Aorta (tissue), 5 donors: ENCODE results near the gene RAB30. TPM values are rescaled to one million over a fixed set of nuclear protein-coding genes. Genes with fewer than 3 reads are reported as not detected.
"Not testable (repeated sequence)": the region's sequence is repeated elsewhere in the genome, so short reads cannot be mapped to it uniquely, and the experiment has no call there.

Experiments
- ATAC-seq: fragments of 200-7000 bp; cut with Tn5 transposase; one replicate; pipeline ENCODE4 v1.9.1; 2022; ENCODE audit warnings: moderate library complexity; ENCODE audit not compliant: low FRiP score
- DNase-seq, 2 donors: peaks; one replicate each; pipeline ENCODE4 v3.0.0-alpha.2; 2020
- H3K27ac ChIP-seq, 2 donors: one replicate each; pipeline ENCODE4 v1.5.1; 2013; ENCODE audit warnings: low read length in 2 of 2, mild to moderate bottlenecking in 2 of 2, moderate library complexity in 2 of 2, control low read depth in 1 of 2, inconsistent platforms in 1 of 2, low read depth in 1 of 2
- H3K27me3 ChIP-seq, 2 donors: one replicate each; pipeline ENCODE4 v1.6.1; 2013; ENCODE audit warnings: control low read depth in 1 of 2, low read length in 1 of 2, mild to moderate bottlenecking in 1 of 2, moderate library complexity in 1 of 2; ENCODE audit not compliant: insufficient read depth in 2 of 2, control insufficient read depth in 1 of 2
- H3K36me3 ChIP-seq, 2 donors: one replicate each; pipeline ENCODE4 v1.6.1; 2013; ENCODE audit warnings: control low read depth in 1 of 2, low read length in 1 of 2, mild to moderate bottlenecking in 1 of 2; ENCODE audit not compliant: insufficient read depth in 2 of 2, control insufficient read depth in 1 of 2
- H3K4me1 ChIP-seq, 2 donors: one replicate each; pipeline ENCODE4 v1.6.1; 2013; ENCODE audit warnings: low read length in 2 of 2, control low read depth in 1 of 2, mild to moderate bottlenecking in 1 of 2, moderate library complexity in 1 of 2; ENCODE audit not compliant: insufficient read depth in 2 of 2, control insufficient read depth in 1 of 2
- H3K4me3 ChIP-seq, 2 donors: one replicate each; pipeline ENCODE4 v1.5.1; 2013; ENCODE audit warnings: low read length in 2 of 2, control low read depth in 1 of 2, mild to moderate bottlenecking in 1 of 2
- H3K9me3 ChIP-seq: one replicate; pipeline ENCODE4 v1.6.1; 2013; ENCODE audit warnings: mild to moderate bottlenecking, low read length; ENCODE audit not compliant: control insufficient read depth
- WGBS, 2 donors: extraction: QIAGEN DNeasy Blood & Tissue Kit; methylation state at CpG; one replicate each; pipeline ENCODE4 v1.1.7; 2013; 5-methylcytosine and 5-hydroxymethylcytosine counted together
- intact Hi-C, 2 donors: fragments of 100-400 bp; cut with DNase I; formaldehyde crosslinking; loops; one replicate each; pipeline versions ENCODE4 v1.14.2 to v1.15.0; 2022
- polyA plus RNA-seq, 2 donors: library from polyadenylated mRNA; stranded (reverse); fragments of 200-250 nt; gene quantifications; one replicate each; pipeline ENCODE4 v1.2.3, GENCODE V29; 2013
- total RNA-seq, 2 donors: library from RNA; stranded (reverse); fragmentation: NEBNext Ultra II Directional; extraction: Animal tissue kit (Norgen Biotek cat#: 25700); gene quantifications; one replicate each; pipeline ENCODE4 v1.2.1, GENCODE V29; 2021
- donor health status: healthy with polysubstance abuse.
- donor health status: Bipolar disorder and iron deficiency.
- donor health status: DM: no; HTN: no; CAD: no.
- donor health status: DM: no; HTN: no; CAD: no.
- donor health status: DM: yes; HTN: yes; CAD: no.

Gene RAB30
- total and polyA plus RNA-seq, 4 donors = 2.9 to 44.1 (median 12.0) TPM

DNA sequence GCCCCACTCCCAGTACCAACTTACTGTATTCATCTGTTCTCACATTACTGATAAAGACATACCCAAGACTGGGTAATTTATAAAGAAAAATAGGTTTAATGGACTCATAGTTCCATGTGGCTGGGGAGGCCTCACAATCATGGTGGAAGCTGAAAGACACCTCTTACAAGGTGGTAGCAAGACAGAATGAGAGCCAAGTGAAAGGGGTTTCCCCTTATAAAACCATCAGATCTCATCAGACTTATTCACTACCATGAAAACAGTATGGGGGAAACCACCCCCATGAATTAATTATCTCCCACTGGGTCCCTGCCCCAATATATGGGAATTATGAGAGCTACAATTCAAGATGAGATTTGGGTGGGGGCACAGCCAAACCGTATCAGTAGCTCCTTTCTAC is 126.7 kb downstream of the RAB30 start:
- intact Hi-C loops, DNase-seq, H3K4me1 ChIP-seq, H3K27me3 ChIP-seq, H3K9me3 ChIP-seq, H3K36me3 ChIP-seq, ATAC-seq, H3K27ac ChIP-seq, H3K4me3 ChIP-seq: not testable (repeated sequence)
- 61 to 83% methylated on average over 1 of the region's 1 CpG for WGBS, 2 donors

DNA sequence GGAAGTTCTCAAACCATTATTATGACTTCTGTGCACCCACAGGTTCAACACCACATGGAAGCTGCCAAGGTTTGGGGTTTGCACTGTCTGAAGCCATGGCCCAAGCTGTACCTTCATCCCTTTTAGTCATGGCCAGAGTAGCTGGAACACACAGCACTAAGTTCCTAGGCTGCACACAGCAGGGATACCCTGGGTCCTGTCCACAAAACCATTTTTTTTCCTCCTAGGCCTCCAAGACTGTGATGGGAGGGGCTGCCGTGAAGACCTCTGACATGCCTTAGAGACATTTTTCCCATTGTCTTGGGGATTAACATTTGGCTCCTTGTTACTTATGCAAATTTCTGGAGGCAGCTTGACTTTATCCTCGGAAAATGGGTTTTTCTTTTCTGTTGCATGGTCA is 127.5 kb downstream of the RAB30 start:
- H3K27ac ChIP-seq = no peak overlapping the region
- intact Hi-C loops = no loop called here
- no peaks in the 10 kb centered on the region for H3K27me3 ChIP-seq
- H3K4me3 ChIP-seq = no peak overlapping the region
- no peaks in the 10 kb centered on the region for H3K9me3 ChIP-seq
- WGBS, 2 donors = 85 to 87% methylated on average over 2 of the region's 2 CpGs
- H3K4me1 ChIP-seq = no peaks in the 10 kb centered on the region
- no peaks in the 10 kb centered on the region for H3K36me3 ChIP-seq
- DNase-seq (no peak), ATAC-seq (no peak)

DNA sequence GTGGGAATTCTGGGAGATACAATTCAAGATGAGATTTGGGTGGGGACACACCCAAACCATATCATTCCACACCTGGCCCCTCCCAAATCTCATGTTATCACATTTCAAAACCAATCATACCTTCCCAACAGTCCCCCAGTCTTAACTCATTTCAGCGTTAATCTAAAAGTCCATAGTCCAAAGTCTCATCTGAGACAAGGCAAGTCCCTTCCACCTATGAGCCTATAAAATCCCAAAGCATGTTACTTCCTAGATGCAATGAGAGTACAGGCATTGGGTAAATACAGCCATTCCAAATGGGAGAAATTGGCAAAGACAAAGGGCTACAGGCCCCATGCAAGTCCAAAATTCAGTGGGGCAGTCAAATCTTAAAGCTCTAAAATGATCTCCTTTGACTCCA is 128.3 kb downstream of the RAB30 start:
- DNase-seq, H3K27ac ChIP-seq, H3K4me1 ChIP-seq, H3K27me3 ChIP-seq, H3K36me3 ChIP-seq, H3K9me3 ChIP-seq, H3K4me3 ChIP-seq, ATAC-seq, intact Hi-C loops: not testable (repeated sequence)
- 97 to 98% methylated on average over 1 of the region's 1 CpG for WGBS, 2 donors

- DNase-seq = no peak
- Histone ChIP-seq H3K27ac (no peak overlapping the region), H3K36me3 (no peaks in the 10 kb centered on the region), H3K9me3 (no peaks in the 10 kb centered on the region), H3K4me1 (no peaks in the 10 kb centered on the region), H3K4me3 (no peak overlapping the region), H3K27me3 (no peaks in the 10 kb centered on the region)
- intact Hi-C loops = no loop called here
- 94 to 97% methylated on average over 2 of the region's 2 CpGs for WGBS, 2 donors
- ATAC-seq = no peak
Measured at GRCh38 chr11:82942376-82942775, 129.3 kb downstream of the RAB30 start.

DNA sequence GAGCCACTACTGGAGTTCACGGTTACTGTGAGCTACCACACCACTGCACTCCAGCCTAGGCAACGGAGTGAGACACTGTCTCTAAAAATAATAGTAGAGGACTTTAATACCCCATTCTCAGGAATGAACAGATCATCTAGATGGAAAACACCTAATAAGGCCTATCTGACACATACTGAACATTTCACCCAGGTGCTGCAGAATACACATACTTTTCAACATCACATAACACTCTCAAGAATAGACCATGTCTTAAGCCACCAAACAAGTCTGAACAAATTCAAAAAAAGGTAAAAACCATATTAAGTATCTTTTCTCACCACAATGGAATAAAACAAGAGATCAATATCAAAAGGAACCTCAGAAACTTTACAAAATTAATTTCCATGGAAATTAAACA is 132.2 kb downstream of the RAB30 start:
- intact Hi-C loops = no loop called here
- ATAC-seq = no peak
- H3K27me3 ChIP-seq = no peaks in the 10 kb centered on the region
- no peaks in the 10 kb centered on the region for H3K36me3 ChIP-seq
- no peak for DNase-seq
- H3K4me3 ChIP-seq = no peak overlapping the region
- no peaks in the 10 kb centered on the region for H3K9me3 ChIP-seq
- no peaks in the 10 kb centered on the region for H3K4me1 ChIP-seq
- H3K27ac ChIP-seq = no peak overlapping the region
- WGBS, 2 donors = 98 to 99% methylated on average over 2 of the region's 2 CpGs

DNA sequence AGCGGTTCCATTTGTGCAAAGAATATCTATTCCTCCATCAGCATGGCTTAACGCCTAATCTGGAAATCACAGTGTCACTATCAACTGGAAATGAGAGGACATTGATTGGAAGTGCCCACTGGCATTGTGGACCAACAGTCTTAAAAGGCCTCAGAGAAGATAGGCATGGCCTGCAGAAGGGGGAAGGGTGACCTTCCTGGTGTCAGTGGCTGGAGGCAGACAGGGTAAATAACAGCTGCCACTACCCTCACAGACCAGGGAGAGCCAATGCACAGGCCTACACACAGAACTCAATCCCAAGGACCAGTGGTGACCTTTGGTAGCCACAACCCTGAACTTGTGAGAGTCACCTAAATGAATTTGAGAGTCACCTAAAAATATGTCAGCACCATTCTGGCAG is 134.1 kb downstream of the RAB30 start:
- Histone ChIP-seq H3K9me3 (no peaks in the 10 kb centered on the region), H3K27me3 (no peaks in the 10 kb centered on the region), H3K4me1 (no peaks in the 10 kb centered on the region), H3K36me3 (no peaks in the 10 kb centered on the region), H3K27ac (no peak overlapping the region), H3K4me3 (no peak overlapping the region)
- DNase-seq (no peak), ATAC-seq (no peak)
- intact Hi-C loops = no loop called here
- 96 to 98% methylated on average over 2 of the region's 2 CpGs for WGBS, 2 donors

GRCh38 chr11:82936261-82936660 is 135.4 kb downstream of the RAB30 start:
- Histone ChIP-seq H3K27me3 (no peaks in the 10 kb centered on the region), H3K27ac (no peak overlapping the region), H3K4me3 (no peak overlapping the region), H3K9me3 (no peaks in the 10 kb centered on the region), H3K4me1 (no peaks in the 10 kb centered on the region), H3K36me3 (no peaks in the 10 kb centered on the region)
- no peak for DNase-seq
- ATAC-seq = no peak
- intact Hi-C loops = no loop called here
- WGBS, 2 donors = 77 to 81% methylated on average over 3 of the region's 3 CpGs

GRCh38 chr11:82932564-82932963 is 139.1 kb downstream of the RAB30 start:
- no peak for DNase-seq
- no peak for ATAC-seq
- no peaks in the 10 kb centered on the region for H3K27me3 ChIP-seq
- H3K4me3 ChIP-seq = no peak overlapping the region
- H3K9me3 ChIP-seq = no peaks in the 10 kb centered on the region
- H3K36me3 ChIP-seq = no peaks in the 10 kb centered on the region
- 94 to 95% methylated on average over 1 of the region's 1 CpG for WGBS, 2 donors
- H3K27ac ChIP-seq = no peak overlapping the region
- intact Hi-C loops = no loop called here
- no peaks in the 10 kb centered on the region for H3K4me1 ChIP-seq

DNA sequence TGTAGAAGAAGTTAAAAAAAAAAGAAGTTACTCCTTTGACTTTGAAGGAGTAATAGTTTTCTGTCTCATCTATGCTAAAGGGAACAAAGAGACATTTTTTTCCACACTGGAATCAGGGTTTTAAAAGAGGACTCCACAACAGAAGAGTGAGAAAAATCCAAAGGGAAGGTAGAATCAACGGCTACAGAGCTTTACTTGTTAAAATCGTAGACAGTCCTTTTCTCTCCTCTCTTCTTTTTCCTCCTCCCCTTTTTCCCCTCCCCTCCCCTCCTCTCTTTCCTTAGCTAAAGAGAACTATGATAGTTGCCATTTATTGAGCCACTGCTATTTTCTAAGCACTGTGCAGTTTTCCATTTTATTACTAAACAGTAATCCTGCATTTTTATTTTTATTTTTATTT is 141.0 kb downstream of the RAB30 start:
- Histone ChIP-seq H3K27ac (no peak overlapping the region), H3K9me3 (no peaks in the 10 kb centered on the region), H3K27me3 (no peaks in the 10 kb centered on the region), H3K4me3 (no peak overlapping the region), H3K4me1 (no peaks in the 10 kb centered on the region), H3K36me3 (no peaks in the 10 kb centered on the region)
- intact Hi-C loops = no loop called here
- 77 to 80% methylated on average over 2 of the region's 2 CpGs for WGBS, 2 donors
- ATAC-seq (no peak), DNase-seq (no peak)
